HG03103 (cell line): ENCODE measurements around the gene SPATA31C1.
"Not testable (repeated sequence)": the region's sequence is repeated elsewhere in the genome, so short reads cannot be mapped to it uniquely, and the experiment has no call there.

ENCODE experiments used
- ATAC-seq: cut with Tn5 transposase; IDR thresholded peaks from one replicate; pipeline ENCODE4 v1.9.1; 2021; ENCODE audit warnings: low read depth; ENCODE audit not compliant: unreplicated experiment

Gene SPATA31C1

DNA sequence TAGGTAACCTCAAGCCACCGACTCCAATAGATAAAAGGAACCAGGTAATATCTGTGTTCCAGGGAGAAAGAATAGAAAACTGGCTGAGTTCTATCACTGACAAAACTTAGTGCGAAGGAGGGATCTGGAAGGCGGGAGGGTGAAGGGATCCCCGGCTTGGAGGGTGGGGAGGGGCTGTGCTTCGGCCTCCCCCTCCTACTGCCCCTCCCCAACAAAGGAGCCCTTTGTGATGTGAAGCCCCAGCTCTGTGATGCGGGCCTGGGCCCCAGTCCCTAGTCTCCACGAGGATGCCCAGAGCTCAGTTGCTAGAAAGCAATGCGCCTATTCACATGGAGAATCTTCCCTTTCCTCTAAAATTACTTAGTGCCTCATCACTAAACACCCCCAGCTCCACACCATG lies at the start of gene SPATA31C1:
Gene SPATA31C1, plus strand, starts transcription at position 301 of the 400 bp plus-strand sequence.
- not testable (repeated sequence) for ATAC-seq

DNA sequence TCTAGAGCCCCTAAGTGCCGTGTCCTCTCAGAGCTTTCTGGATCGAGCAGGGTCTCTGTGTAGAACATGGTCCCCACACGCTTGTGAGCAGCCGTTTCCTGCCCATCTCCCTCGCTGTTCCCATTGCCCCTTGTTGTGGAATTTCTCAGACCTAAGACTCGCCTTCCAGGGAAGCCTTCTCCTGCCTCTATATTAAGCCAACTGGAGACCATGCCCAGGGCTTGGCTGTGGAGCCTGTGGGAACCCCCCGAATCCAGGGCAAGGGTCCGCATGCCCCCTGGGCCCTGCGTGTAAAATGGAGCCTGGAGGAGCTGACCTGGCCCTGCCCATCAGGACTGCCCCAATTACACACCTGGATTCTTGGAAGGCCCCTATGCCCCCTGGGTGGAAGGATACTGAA lies 49.6 kb upstream of the SPATA31C1 start:
- ATAC-seq: no peak

DNA sequence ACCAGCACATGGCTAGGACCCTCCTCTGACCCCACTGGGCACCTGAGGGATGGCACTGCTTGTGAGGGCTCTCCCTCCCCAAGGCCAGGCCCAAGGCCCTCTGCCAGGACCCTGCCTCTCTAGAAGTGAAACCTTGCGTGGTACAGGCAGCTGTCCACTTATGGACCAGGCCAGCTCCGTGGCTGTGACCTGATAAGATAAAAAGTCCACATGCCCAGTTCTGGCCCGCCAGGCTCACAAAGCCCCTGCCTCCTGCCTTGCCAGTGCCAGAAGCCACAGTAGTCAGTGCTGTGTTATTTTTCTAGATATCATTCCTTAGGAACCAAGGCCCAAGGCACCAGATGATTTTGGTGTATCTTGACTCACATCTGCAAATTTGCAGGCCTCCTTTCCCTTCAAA lies 49.1 kb upstream of the SPATA31C1 start:
- no peak for ATAC-seq

DNA sequence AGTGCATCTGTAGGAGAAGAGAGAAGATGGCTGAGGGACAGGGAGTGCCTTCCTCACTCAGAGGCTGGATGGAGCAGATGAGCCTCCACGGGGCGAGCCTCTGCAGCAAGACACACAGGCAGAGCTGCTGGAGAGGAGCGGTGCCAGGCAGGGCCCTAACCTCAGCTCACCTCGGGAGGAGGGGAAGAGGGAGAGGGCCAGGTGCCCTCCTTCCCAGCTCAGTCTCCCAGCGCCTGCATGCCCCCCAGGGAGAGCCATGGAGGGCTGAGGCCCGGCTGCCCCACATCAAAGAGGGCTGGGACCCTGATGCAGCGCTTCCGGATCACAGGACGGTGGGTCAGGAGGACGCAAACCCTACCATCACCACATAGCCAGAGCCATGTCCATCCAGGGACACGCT lies 48.7 kb upstream of the SPATA31C1 start:
- ATAC-seq: no peak

DNA sequence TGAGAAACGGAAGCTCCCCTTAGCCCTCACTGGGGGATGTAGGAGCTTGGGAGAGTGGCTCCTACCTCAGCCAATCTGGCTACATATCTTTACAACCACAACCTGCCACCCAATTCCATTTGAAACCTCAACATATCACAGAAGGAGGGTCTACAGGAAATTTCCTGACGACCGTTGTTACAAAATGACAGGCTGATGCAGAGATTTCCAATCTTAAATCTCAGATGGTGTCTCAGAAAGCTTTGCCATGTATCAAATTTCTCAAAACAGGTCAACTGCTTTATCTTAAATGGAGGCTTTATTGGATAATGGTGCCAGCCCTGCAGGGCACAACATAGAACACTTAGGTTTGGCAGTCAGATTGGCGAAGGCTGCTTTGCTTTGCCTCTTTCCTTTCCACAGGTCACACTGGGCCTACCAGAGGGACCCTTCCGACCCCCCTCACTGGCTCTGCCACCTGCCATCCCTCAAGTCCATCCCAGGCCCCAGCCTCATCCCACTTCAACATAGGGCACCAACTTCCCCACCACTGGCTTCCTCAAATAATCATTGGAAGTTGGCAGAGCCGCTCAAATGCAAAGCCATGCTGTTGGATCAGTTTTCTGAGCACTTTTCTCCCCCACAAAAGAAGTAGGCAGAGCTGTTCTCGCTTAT lies 46.2 kb upstream of the SPATA31C1 start:
- ATAC-seq: no peak

DNA sequence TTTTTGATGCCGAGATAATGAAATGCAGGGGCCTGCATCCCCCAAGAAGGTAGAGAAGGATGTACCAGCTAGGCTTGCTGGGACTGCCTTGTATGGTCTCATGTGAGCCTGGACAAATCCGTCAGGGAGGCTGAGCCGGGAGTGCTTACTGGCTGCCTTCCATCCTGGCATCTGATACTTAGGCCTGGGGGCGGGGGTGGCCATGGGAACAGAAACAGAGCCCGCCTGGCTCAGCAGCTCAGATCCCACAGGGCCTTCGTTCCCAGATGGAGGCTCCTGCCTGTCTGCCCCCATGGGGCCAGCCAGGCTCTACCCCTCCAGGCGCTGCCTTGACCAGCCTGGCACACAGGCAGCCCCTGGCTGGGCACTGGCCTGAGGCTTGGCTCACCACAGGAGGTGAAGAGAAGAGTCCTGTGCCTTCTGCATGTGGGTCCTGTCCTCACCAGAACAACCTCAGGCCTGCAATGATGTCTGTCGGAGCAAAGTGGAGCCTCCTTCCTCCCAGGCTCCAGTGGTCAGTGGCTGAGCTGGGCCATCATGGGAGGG lies 45.6 kb upstream of the SPATA31C1 start:
- ATAC-seq: no peak

DNA sequence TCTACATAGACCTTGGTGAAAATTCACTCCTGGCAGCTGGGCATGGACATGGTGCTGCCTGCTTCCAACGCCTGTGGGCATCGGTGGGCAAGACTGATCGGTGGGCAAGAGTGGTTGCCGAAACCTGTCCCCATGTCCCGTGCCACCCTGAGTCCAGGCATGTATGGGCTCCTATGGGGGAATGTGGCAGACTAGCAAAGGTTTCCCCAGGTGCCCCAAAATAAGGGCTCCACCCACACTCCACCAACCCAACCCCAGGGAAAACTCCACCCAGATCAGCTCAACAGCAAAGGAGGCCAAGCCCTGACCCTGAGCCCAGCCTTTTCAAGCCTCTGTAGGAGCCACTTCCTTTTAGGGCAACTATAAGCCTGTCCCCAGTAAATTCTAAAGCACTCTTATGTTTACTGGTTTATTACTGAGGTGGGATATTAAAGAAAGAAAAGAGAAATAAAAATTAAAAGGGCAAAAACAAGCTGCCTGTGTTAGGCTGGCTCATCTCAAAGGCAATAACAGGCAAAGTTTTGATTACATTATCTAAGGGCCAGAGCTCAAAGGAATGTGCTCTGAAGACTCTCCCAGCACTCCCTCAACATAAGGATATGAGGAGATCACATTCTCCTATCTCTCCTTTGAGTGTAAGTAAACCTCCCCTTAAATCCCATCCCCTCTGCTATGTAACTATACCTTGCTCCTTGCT lies 44.0 kb upstream of the SPATA31C1 start:
- no peak for ATAC-seq

DNA sequence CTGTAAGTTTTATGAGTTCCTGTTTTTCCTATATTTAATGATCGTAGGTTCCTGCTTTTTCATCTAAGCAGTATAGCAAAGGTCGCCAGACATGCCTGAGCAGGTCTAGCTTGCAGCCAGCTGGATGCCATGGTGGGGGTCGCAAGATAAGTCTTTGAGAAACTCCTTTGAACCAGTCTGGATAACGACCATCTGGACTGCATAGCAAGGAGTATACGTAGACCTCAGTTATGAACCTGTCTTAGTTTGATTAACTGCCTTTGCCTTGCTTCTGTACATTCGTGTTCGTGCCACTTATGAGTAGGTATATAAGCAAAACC lies 43.5 kb upstream of the SPATA31C1 start:
- ATAC-seq: no peak

DNA sequence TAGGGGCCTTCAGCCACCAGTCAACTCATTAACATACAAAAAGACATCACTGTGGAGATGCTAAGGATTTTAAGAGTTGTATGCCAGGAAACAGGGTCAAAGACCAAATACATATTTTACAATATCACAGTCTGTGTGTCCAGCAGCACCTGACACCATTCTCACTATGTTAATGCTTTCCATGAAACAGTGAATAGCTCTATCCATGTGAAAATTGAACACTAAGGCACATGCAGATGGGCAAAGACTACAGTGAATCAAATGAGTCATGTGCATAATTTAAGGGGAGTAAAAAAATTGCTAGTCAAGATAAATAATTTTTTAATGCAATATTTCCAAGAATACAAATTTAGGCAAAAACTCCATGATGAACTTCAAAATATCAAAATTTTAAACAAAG lies 42.7 kb upstream of the SPATA31C1 start:
- ATAC-seq: no peak

DNA sequence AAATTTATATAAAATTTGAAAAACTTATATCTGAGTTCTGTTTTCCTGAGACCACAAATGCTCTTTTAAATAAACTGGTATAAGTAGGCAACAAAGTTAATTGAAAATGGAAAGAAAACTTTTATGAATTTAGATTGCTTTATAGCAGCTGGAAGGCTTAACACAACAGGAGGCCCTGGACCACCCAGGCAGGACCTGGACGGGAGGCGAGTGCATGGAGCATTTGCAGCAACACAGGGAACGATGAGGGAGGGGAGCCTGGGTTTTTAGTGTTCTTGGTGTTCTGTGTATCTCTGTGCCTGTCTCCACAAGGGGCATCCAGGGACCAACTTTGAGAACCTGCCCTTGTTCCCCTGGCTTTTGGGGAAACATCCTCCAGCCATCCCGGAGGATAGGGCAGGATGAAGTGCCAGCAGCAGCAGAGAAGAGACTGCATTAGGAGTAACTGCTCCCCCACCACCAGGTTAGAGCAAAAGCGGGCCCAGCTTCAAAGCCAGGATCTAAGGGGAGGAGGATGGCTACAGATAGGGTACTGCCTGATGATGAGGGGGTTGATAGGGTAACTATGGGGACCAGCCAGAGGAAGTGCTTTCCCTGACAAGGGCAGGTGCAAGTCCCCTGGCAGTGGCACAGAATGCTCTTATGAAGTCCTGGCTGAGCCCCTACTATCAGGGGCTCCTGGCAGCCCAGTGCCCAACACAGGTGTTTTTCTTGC lies 41.8 kb upstream of the SPATA31C1 start:
- no peak for ATAC-seq

DNA sequence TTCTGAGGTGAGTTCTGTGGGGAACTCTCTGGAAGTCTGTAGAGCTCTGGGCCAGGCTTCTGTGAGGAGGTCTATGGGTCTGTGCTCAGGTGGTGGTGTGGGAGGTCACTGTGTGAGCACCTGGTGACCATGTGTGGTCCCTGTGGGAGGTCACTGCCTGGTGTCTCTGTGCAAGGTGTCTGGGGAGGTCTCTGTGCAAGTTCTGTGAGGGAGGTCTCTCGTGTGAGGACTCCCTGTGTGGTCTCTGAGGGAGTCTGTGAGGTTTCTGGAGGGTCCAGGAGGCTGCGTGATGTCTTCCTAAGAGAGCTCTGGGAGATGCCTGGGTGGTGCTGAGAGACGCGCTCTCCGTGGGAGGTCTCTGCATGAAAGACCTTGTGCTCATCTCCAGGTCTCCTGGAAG lies 41.1 kb upstream of the SPATA31C1 start:
- ATAC-seq: no peak

DNA sequence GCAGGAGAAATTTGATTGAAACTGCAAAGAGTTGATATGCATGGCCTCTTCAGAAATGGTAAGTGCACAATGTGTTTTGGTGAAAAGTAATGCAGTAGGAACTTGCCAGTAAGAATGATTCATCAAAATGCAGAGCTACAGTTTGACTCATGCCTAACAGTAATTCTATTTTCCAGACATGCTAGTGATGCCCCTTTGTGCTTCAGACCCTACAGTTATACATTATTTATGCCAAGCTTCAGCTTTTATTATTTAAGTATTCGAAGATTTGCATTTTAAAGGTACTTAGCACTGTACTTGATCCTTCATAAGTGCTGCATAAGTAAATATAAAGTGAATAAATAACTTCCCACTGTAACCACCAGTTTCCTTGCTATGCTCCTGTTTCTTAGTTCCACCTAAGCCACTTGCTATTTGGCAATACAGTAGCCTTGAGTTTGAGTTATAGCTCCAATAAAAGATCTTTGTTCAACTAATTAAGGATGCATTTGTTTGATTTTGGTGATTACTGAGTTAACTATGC lies 38.7 kb upstream of the SPATA31C1 start:
- no peak for ATAC-seq

DNA sequence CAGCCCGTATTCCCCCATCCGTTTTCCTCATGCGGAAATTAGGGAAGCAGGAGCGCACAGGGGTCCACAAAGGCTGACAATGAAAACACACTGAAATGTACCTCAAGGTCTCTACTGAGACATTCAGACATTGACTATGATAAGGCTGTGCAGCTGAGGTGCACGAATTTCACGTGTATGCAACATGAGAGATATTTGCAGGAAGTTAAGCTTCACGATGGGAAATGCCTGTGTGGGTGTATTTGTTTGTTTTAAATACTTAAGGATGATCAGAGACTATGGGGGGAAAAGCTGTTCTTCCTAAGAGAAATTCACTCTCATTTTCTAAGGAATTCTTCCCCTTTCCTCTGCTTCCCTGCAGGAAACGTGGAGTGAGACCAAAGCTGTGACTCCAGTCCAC lies 37.6 kb upstream of the SPATA31C1 start:
- ATAC-seq: no peak

DNA sequence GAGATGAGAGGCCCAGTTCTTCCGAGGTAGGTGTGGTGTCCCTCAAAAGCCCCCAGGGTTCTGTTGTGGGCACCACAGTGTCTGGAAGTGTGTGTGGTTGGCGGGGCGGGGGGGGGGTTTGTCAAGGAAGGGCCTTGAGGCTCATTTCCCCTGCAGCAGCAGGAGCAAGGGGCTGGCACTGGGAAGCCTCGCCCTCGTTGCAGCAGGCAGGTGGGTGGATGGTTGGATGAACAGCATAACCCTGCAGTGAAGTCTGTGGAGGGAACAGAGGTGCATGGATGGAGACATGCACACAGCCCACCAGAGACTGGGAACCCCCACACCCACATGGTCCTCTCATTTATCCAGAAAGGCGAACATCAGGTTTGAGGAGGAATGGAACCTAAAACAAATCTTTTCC lies 37.1 kb upstream of the SPATA31C1 start:
- no peak for ATAC-seq

DNA sequence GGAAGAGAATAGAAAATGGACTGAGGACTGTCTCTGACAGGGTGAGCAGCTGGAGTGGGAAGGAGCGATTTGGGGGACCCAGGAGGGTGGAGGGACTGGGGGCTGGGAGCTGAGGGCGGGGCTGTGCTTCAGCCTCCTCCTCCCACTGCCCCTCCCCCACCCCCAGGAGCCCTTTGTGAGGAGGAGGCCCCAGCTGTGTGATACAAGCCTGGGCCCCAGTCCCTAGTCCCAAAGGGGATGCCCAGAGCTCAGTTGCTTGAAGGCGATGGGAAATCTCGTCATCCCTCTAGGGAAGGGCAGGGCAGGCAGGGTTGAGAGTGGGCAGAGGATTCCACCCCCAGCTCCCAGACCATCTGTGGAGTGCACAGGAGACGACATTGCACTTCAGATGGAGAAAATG lies 35.1 kb upstream of the SPATA31C1 start, which contains the start of gene SPATA31E1:
Gene SPATA31E1, plus strand, starts transcription at position 251 of the 400 bp plus-strand sequence. Its CDS starts 15 bp downstream, at position 266.
- no peak for ATAC-seq

DNA sequence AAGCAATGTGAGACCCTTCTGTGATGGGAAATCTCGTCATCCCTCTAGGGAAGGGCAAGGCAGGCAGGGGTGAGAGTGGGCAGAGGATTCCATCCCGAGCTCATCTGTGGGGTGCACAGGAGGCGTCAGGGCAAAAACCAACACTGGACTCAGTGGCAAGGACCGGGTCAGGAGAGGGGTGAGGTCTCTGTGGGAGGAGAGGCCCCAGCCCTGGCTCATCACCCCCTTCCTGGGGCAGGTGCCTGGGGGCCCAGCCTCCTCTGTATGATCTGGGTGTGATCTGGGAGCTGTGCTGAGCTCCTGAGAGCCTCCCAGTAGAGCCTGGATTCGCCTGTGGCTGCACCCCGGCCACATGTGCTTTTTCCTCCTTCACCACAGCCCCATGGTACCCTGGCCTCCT lies 34.5 kb upstream of the SPATA31C1 start:
- ATAC-seq: no peak

DNA sequence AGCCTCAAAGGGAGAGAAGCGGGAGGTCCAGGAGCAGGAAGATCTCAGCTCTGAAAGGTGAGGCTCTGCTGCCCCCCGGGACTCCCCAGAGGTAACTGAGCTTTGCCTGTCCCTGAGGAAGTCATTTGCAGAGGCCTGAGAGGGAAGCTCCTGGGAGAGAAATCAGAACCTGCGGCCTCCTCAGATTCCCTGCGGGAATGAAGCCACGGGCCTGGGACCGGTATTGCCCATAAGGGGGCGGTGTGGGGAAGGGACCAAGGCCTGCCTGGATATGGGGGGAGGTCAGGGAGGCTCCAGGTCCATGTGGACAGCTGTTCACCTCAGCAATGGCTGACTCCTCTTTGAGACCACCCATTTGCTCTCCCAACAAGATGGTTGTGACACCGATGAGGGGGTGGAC lies 33.8 kb upstream of the SPATA31C1 start:
- no peak for ATAC-seq

DNA sequence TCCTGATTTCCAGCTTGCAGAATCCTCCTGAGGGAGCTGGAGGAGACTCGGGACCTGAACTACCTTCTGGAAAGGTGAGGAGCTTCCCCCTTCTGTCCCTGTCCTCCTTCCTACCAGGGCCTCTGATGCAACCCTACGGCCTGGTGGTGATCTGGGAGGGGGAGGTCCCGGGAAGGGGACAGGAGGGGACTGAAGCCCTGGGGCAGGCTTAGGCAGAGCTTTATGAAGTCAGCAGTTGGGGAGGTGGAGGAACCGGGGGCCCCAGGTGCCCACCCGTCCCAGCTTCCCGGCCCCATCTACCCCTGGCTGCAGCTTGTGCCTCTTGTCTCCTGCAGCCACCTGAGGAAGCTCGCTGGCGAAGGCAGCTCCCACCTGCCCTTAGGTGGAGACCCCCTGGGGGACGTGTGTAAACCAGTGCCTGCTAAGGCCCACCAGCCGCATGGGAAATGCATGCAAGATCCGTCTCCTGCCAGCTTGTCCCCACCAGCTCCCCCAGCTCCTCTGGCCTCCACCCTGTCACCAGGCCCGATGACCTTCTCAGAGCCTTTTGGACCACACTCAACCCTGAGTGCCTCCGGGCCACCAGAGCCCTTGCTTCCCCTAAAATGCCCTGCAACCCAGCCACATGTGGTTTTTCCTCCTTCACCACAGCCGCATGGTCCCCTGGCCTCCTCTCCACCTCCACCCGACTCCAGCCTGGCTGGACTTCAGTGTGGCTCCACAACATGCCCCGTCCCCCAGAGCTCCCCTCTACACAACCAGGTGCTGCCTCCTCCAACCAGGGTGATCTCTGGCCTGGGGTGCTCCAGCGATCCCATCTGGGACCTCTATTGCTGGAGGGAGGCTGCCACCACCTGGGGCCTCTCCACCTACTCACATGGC lies 32.9 kb upstream of the SPATA31C1 start:
- ATAC-seq: no peak

DNA sequence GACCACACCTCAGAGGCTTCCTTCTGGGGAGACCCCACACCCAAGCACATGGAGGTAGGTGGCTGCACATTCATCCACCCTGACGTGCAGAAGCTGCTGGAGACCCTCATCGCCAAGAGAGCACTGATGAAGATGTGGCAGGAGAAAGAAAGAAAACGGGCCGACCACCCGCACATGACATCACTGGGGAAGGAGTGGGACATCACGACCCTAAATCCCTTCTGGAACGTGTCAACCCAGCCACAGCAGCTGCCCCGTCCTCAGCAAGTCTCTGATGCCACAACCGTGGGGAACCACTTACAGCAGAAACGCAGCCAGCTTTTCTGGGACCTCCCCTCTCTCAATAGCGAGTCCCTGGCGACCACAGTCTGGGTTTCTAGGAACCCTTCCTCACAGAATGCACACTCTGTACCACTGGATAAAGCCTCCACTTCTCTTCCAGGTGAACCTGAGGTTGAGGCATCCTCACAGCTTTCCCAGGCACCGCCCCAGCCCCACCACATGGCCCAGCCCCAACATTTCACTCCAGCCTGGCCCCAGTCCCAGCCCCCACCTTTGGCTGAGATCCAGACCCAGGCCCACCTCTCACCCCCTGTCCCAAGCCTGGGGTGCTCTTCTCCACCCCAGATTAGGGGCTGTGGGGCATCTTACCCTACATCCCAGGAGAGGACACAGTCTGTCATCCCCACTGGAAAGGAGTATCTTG lies 32.1 kb upstream of the SPATA31C1 start:
- ATAC-seq: no peak
